Prostate gland (tissue), 2 donors: ENCODE data around the gene RNPEPL1. TPM values are rescaled to one million over a fixed set of nuclear protein-coding genes. Genes with fewer than 3 reads are reported as not detected.

Experiments
- DNase-seq: peaks from one replicate; pipeline ENCODE4 v3.0.0-alpha.2; 2019; ENCODE audit warnings: low spot score
- H3K27ac ChIP-seq, 2 donors: fragments of 200-600 bp; sonication (generic); 2 replicates each; pipeline ENCODE4 v1.5.1; 2017 to 2019
- H3K27me3 ChIP-seq: fragments of 200-600 bp; sonication (generic); replicated peaks from 2 replicates; pipeline ENCODE4 v1.5.1; 2019; ENCODE audit not compliant: insufficient read depth
- H3K36me3 ChIP-seq, 2 donors: fragments of 200-600 bp; sonication (generic); 1 replicate in 1 of 2; 2 replicates in 1 of 2; pipeline versions ENCODE4 v1.5.1 to v1.8.1; 2017 to 2019
- H3K4me1 ChIP-seq: fragments of 200-600 bp; sonication (generic); replicated peaks from 2 replicates; pipeline ENCODE4 v1.5.1; 2019
- H3K4me3 ChIP-seq, 2 donors: fragments of 200-600 bp; sonication (generic); 2 replicates each; pipeline ENCODE4 v1.5.1; 2017 to 2019
- H3K9me3 ChIP-seq: fragments of 200-600 bp; sonication (generic); 2 replicates; pipeline ENCODE4 v1.5.1; 2017
- POLR2A ChIP-seq: fragments of 450-650 bp; IDR thresholded peaks from one replicate; pipeline ENCODE4 v1.6.1; 2016; ENCODE audit warnings: antibody characterized with exemption, mild to moderate bottlenecking
- POLR2AphosphoS5 ChIP-seq: sonication (generic); formaldehyde crosslinking; IDR thresholded peaks from one replicate; pipeline ENCODE4 v1.6.1; 2017; ENCODE audit warnings: antibody characterized with exemption
- WGBS: methylation state at CpG from one replicate; pipeline ENCODE4 v1.1.5; 2018; 5-methylcytosine and 5-hydroxymethylcytosine counted together
- intact Hi-C: fragments of 100-400 bp; cut with DNase I; formaldehyde crosslinking; loops from one replicate; pipeline ENCODE4 v1.14.2; 2022
- total RNA-seq, 2 donors: library from RNA; depleted of rRNA; stranded (reverse); fragments of >200 nt; gene quantifications; one replicate each; pipeline ENCODE4 v1.1.0, GENCODE V29; 2016
- TF ChIP-seq, protein P1 (sequence below), 4 experiments: fragments of 200-600 bp in 2 of 4; fragments of 450-650 bp in 2 of 4; sonication (generic) in 2 of 4; IDR thresholded peaks; 1 replicate in 3 of 4; 2 replicates in 1 of 4; pipeline ENCODE4 v1.5.1; 2016 to 2019; ENCODE audit warnings: antibody characterized with exemption in 4 of 4, mild to moderate bottlenecking in 2 of 4, moderate library complexity in 2 of 4

The RNPEPL1 gene
- total RNA-seq, 2 donors from 2014 or later = 36.9 to 94.7 TPM

DNA sequence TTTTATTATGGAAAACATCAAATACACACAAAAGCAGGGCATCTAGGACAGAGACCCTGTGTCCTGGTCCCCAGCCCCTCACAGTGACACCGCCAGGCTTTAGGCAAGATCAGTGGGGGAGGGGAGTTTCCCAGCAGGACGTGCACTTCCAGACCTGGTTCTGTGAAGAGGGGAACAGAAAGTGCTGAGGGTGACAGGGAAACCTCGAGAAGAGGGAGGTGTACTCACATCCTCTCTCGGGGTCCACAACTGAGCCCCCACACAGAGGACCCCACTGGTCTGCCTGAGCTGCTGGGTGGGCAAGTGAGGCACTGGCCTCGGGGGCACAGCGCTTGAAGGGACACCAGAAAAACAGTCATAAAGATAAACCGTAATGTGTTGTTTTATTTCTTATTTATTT is 52.6 kb downstream of the RNPEPL1 start:
- no peaks in the 10 kb centered on the region for H3K27me3 ChIP-seq
- intact Hi-C loops = no loop called here
- H3K9me3 ChIP-seq = no peaks in the 10 kb centered on the region
- no peak for DNase-seq
- H3K36me3 ChIP-seq = no peaks in the 10 kb centered on the region
- H3K4me1 ChIP-seq = no peaks in the 10 kb centered on the region
- 93% methylated on average over 7 of the region's 7 CpGs for WGBS
- TF ChIP-seq POLR2A (no peak), POLR2AphosphoS5 (no peak)
- TF ChIP-seq, protein P1, sequence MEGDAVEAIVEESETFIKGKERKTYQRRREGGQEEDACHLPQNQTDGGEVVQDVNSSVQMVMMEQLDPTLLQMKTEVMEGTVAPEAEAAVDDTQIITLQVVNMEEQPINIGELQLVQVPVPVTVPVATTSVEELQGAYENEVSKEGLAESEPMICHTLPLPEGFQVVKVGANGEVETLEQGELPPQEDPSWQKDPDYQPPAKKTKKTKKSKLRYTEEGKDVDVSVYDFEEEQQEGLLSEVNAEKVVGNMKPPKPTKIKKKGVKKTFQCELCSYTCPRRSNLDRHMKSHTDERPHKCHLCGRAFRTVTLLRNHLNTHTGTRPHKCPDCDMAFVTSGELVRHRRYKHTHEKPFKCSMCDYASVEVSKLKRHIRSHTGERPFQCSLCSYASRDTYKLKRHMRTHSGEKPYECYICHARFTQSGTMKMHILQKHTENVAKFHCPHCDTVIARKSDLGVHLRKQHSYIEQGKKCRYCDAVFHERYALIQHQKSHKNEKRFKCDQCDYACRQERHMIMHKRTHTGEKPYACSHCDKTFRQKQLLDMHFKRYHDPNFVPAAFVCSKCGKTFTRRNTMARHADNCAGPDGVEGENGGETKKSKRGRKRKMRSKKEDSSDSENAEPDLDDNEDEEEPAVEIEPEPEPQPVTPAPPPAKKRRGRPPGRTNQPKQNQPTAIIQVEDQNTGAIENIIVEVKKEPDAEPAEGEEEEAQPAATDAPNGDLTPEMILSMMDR (IDR thresholded peaks at IDR 0.05) = no peak
- H3K27ac ChIP-seq = no peak overlapping the region
- H3K4me3 ChIP-seq = no peak overlapping the region

DNA sequence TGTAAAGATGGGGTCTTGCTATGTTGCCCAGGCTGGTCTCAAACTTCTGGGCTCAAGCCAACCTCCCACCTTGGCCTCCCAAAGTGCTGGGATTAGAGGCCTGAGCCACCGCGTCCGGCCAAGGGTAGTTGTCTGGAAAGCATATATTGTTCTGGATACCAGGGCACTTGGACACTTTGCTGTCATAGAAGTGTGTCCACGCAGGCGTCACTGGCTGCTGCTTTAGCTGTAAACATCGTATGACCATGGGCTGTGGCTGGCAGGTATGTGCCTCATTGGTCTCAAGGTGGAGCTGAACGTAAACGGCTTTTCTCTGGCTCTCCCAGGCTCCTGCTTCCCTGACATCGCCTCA is 53.8 kb downstream of the RNPEPL1 start:
- WGBS = 87% methylated on average over 8 of the region's 9 CpGs
- Histone ChIP-seq H3K4me1 (no peaks in the 10 kb centered on the region), H3K27me3 (no peaks in the 10 kb centered on the region), H3K27ac (no peak overlapping the region), H3K4me3 (no peak overlapping the region), H3K9me3 (no peaks in the 10 kb centered on the region), H3K36me3 (no peaks in the 10 kb centered on the region)
- TF ChIP-seq, protein P1 (IDR thresholded peaks at IDR 0.05) = no peak
- TF ChIP-seq POLR2A (no peak), POLR2AphosphoS5 (no peak)
- DNase-seq = no peak
- intact Hi-C loops = no loop called here

DNA sequence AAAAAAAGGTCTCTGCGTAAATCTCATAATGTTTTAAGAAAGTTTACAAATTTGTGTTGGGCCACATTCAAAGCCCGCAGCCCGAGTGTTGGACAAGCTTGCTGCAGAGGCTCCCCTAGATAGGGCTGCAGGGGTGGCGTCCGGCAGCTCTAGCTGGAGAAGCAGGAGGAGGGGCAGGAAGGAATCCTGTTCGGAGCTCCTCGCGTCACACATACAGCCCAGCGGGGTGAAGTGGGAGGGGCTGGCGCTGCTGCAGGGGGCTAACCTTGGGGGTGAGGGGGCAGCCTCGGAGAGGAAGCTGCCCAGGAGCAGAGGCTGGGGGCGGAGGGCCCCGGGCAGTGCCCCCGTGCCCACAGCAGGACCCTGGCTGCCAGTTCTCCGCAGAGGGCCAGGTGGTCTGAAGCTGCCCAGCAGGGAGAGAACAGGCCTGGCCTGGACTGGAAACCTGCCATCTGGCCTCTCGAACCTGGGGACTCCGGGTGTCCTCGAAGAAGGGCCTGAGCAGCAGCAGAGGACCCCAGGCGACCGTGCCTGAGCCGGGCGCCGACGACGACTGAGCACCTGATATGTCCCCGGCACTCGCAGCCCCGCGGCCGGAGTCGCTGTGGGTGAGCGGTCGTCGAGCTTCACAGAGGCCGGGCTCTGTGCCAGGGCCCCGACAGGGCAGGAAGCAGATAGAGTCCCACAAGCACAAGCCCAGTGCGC is 54.4 kb downstream of the RNPEPL1 start:
- WGBS = 69% methylated on average over 36 of the region's 37 CpGs
- no peak for DNase-seq
- TF ChIP-seq POLR2AphosphoS5 (no peak), POLR2A (no peak)
- TF ChIP-seq, protein P1 (IDR thresholded peaks at IDR 0.05) = no peak
- H3K9me3 ChIP-seq = no peaks in the 10 kb centered on the region
- H3K27ac ChIP-seq = no peak overlapping the region
- no peaks in the 10 kb centered on the region for H3K4me1 ChIP-seq
- intact Hi-C loops = no loop called here
- no peaks in the 10 kb centered on the region for H3K36me3 ChIP-seq
- H3K4me3 ChIP-seq = no peak overlapping the region
- H3K27me3 ChIP-seq = no peaks in the 10 kb centered on the region

DNA sequence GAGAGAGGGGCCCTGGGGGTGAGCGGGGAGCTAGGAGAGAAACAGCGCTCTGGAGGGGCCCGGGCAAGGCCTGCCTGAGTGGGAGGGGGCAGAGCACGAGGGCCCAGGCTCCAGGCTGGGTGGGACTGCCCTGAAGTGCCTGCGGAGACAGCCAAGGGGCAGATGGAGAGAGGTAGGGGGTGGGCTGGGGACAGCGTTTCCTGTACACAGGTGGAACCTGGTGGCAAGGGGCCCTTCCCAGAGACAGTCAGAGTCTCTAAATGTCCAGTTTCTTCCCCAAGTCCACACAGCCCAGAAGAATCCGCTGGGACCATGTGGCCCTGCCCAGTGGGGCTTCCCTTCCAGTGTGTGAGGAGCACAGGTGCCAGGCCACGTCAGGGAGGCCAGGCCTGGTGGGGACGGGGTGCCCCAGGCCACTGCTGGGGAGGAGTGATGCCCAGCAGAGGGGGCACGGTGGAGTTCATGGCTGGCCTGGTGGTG is 55.3 kb downstream of the RNPEPL1 start:
- H3K27me3 ChIP-seq = no peaks in the 10 kb centered on the region
- DNase-seq = no peak
- H3K27ac ChIP-seq = no peak overlapping the region
- TF ChIP-seq POLR2A (no peak), POLR2AphosphoS5 (no peak)
- TF ChIP-seq, protein P1 (IDR thresholded peaks at IDR 0.05) = no peak
- intact Hi-C loops = no loop called here
- 82% methylated on average over 10 of the region's 10 CpGs for WGBS
- no peak overlapping the region for H3K4me3 ChIP-seq
- no peaks in the 10 kb centered on the region for H3K36me3 ChIP-seq
- H3K9me3 ChIP-seq = no peaks in the 10 kb centered on the region
- no peaks in the 10 kb centered on the region for H3K4me1 ChIP-seq
